Measurements from ENCODE around the gene AGRN. TPM values are rescaled to one million over a fixed set of nuclear protein-coding genes. Genes with fewer than 3 reads are reported as not detected.
"Not testable (repeated sequence)": the region's sequence is repeated elsewhere in the genome, so short reads cannot be mapped to it uniquely, and the experiment has no call there.

Gene AGRN
- total and polyA plus RNA-seq, 8 donors, result 3.5 to 459 (median 50.5) TPM

GRCh38 chr1:1094981-1095380 is 75.1 kb downstream of the AGRN start:
- no peak for DNase-seq
- TF ChIP-seq POLR2A (IDR thresholded peaks at IDR 0.05), result no peak
- TF ChIP-seq POLR2AphosphoS5 (IDR thresholded peaks at IDR 0.05), result no peak
- no peak for TF ChIP-seq EP300 (IDR thresholded peaks at IDR 0.05)
- no peak for TF ChIP-seq CTCF (IDR thresholded peaks at IDR 0.05)
- Histone ChIP-seq H3K27me3 (no peaks in the 10 kb centered on the region), H3K27ac (no peak overlapping the region), H3K9me3 (no peaks in the 10 kb centered on the region), H3K36me3 (peaks cover 0 to 7% (median 0%) of the 10 kb centered on the region in 4 donors), H3K4me3 (no peak overlapping the region), H3K4me1 (no peaks in the 10 kb centered on the region)
- WGBS, 5 donors, result 93 to 97% (median 93%) methylated on average over 7 of the region's 7 CpGs
- intact Hi-C loops (cut with DNase I; ENCODE audit: low total_unique reads), result no loop called here

GRCh38 chr1:1096136-1096535 is 76.2 kb downstream of the AGRN start:
- H3K27me3 ChIP-seq; H3K4me3 ChIP-seq; H3K36me3 ChIP-seq; H3K4me1 ChIP-seq; H3K9me3 ChIP-seq; intact Hi-C loops (cut with DNase I; ENCODE audit: low total_unique reads); DNase-seq; H3K27ac ChIP-seq: not testable (repeated sequence)
- WGBS, 5 donors, result 92 to 98% (median 94%) methylated on average over 5 of the region's 5 CpGs

GRCh38 chr1:1098681-1099421 is 78.9 kb downstream of the AGRN start:
- no peaks in the 10 kb centered on the region for H3K9me3 ChIP-seq
- no peak overlapping the region for H3K27ac ChIP-seq
- DNase-seq, result no peak
- no peak for TF ChIP-seq CTCF (IDR thresholded peaks at IDR 0.05)
- intact Hi-C loops (cut with DNase I; ENCODE audit: low total_unique reads), result no loop called here
- no peak overlapping the region for H3K4me3 ChIP-seq
- H3K36me3 ChIP-seq, result no peaks in the 10 kb centered on the region
- no peaks in the 10 kb centered on the region for H3K4me1 ChIP-seq
- 82 to 95% (median 90%) methylated on average over 18 of the region's 18 CpGs for WGBS, 5 donors
- no peaks in the 10 kb centered on the region for H3K27me3 ChIP-seq

GRCh38 chr1:1099506-1100183 is 79.7 kb downstream of the AGRN start:
- 72 to 96% (median 89%) methylated on average over 4 of the region's 4 CpGs for WGBS, 5 donors
- TF ChIP-seq CTCF (IDR thresholded peaks at IDR 0.05) (no peak), POLR2A (IDR thresholded peaks at IDR 0.05) (no peak), EP300 (IDR thresholded peaks at IDR 0.05) (no peak), POLR2AphosphoS5 (IDR thresholded peaks at IDR 0.05) (no peak)
- Histone ChIP-seq H3K4me1 (no peaks in the 10 kb centered on the region), H3K27me3 (no peaks in the 10 kb centered on the region), H3K36me3 (no peaks in the 10 kb centered on the region), H3K27ac (no peak overlapping the region), H3K9me3 (no peaks in the 10 kb centered on the region), H3K4me3 (no peak overlapping the region)
- intact Hi-C loops (cut with DNase I; ENCODE audit: low total_unique reads), result no loop called here
- DNase-seq, result no peak

- Histone ChIP-seq H3K4me3 (no peak overlapping the region), H3K4me1 (no peaks in the 10 kb centered on the region), H3K36me3 (no peaks in the 10 kb centered on the region), H3K27ac (no peak overlapping the region), H3K27me3 (no peaks in the 10 kb centered on the region), H3K9me3 (no peaks in the 10 kb centered on the region)
- WGBS, 5 donors, result 97 to 99% (median 98%) methylated on average over 11 of the region's 11 CpGs
- intact Hi-C loops (cut with DNase I; ENCODE audit: low total_unique reads), result no loop called here
- no peak for DNase-seq
- TF ChIP-seq POLR2AphosphoS5 (IDR thresholded peaks at IDR 0.05), result no peak
- no peak for TF ChIP-seq EP300 (IDR thresholded peaks at IDR 0.05)
- TF ChIP-seq POLR2A (IDR thresholded peaks at IDR 0.05), result no peak
- TF ChIP-seq CTCF (IDR thresholded peaks at IDR 0.05), result no peak
These were observed 80.4 kb downstream of the AGRN start for GRCh38 chr1:1100296-1100695.
